NCI-H187 treated with DMSO at 0.1 percent for 48 hours (cell line): ENCODE data around the gene CCDC192.

ENCODE experiments used
- DNase-seq: peaks from one replicate; lab custom pipeline; 2025; lab: John Stamatoyannopoulos, UW

CCDC192 gene

GRCh38 chr5:127885176-127885575, 182.0 kb downstream of the CCDC192 start:
- no peak for DNase-seq

DNA sequence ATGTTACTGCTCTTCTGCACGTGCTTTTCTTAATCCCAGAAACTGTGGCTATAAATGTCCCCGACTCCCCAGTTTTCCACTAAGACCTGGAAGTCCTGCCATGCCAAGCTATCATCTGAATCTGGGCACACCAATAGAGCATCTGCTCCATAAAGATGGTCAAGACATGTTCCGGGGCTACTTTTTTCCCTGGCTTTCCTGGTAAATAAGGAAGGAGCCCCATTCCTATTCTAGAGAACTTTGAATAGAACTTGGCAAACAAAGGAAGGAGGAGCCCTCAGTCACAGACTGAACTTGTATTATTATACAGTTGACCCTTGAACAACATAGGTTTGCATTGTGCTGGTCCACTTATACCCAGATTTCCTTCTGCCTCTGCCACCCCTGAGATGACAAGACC, 182.9 kb downstream of the CCDC192 start:
- no peak for DNase-seq

- no peak for DNase-seq
Measured at GRCh38 chr5:127887282-127887681, 184.1 kb downstream of the CCDC192 start.

DNA sequence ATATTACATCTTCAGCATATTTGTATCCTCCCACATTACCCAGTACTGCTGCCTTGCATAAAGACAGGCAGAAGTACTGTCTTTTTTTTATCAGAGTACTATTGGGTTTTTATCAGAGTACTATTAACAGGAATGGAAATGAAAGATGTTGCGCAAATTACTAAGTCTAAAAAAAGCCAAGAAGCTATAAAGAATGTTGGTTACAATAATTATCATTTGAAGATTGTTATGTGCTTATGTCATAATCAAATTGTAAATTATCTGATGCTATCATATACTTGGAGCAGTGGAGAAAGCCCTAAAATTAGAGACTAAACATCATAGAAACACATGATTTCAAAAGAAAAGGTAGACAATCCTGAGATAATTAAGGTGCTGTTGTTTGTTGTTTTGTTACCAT, 188.8 kb downstream of the CCDC192 start:
- DNase-seq: no peak

DNA sequence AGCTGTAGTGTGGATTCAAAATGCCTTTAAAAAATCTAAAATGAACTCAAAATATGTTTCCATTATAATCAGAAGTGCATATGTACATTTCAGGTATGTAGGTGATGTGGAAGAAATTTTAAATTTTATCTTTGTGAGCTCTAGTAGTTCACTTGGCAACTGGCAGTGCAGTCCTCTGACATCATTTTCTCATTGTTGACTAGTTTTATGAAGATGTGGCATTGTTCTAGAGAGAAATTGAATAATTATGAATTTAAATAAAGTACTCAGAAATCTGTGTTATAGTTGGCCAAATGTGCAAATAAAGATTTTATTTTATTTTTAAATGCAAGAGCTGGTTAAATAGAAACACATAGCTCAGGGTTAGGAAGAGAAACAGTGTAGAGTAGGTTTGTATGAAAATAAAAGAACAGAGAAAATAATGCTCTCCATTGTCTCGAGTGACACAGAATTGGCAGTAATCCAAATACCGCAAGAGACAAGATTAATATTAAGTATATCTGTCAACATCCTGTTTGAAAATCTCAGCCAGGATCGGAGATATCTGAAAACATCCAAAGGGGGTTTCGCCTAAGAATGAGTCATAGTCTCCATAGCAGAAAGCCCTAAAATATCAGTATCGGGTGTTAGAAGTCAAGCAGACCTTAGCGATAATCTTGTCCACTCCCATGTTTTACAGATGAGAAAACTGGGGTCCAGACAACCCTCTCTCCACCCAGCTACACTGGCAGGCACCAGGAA, 189.4 kb downstream of the CCDC192 start:
- DNase-seq: no peak

DNA sequence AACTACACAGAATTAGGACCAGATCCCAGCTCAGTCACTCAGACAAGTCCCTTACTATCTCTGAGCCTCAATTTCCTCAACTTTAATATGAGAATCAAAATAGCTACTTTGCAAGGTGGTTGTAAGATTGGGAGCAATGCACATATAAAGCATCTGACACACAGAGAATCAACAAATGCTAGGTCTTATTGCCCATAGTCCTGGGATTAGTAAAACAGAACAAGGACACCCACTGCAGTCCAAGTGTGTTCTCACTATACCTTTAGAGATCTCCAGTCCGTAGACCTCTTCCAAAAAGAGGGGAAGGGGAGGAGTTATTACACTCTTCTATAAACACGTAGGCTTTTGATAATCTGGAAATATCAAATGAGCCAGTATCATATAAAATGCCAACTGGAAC, 190.0 kb downstream of the CCDC192 start:
- DNase-seq: no peak

GRCh38 chr5:127894461-127894860, 191.3 kb downstream of the CCDC192 start:
- DNase-seq: no peak

GRCh38 chr5:127898551-127899213, 195.5 kb downstream of the CCDC192 start:
- no peak for DNase-seq

GRCh38 chr5:127899214-127899610, 196.0 kb downstream of the CCDC192 start:
- DNase-seq: no peak

DNA sequence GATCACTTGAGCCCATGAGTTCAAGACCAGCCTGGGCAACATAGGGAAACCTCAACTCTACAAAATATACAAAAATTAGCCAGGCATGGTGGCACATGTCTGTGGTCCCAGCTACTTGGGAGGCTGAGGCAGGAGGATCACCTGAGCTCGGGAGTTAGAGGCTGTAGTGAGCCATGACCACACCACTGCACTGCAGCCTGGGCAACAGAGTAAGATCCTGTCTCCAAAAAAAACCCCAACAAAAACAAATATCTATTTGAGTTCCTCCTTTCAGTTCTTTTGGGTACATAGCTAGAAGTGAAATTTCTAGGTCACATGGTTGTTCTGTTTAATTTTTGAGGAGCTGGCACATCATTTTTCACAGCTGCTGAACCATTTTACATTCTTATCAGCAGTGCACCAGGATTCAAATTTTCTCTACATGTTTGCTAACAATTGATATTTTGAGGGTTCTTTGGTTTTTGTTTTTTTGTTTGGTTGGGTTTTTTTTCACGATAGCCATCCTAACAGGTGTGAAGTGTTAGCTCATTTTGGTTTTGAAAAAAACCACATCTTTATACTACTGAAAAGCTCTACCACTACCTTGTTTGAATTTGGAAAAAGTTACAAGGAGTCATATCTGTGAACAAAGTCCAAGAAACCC, 203.5 kb downstream of the CCDC192 start:
- DNase-seq: no peak

DNA sequence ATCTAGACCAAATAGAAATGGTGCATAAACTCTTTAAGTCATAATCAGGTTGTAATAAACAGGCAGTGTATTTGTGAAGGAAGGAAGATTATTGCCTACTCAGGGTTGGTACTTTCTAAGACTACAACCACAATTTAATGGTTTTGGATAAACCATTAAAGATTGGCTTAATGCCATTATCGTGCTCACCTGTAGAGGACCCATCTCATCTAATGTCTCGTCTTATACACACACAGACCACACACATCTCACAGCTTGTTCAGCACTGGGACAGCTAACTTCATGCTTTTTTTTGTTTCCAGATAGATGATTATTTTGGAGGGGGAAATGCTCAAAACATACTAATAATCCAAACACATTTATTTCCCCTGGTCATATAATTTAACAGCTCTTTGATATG, 204.7 kb downstream of the CCDC192 start:
- DNase-seq: no peak

GRCh38 chr5:127909066-127909465, 205.9 kb downstream of the CCDC192 start:
- no peak for DNase-seq

GRCh38 chr5:127909821-127910220, 206.6 kb downstream of the CCDC192 start:
- no peak for DNase-seq

DNA sequence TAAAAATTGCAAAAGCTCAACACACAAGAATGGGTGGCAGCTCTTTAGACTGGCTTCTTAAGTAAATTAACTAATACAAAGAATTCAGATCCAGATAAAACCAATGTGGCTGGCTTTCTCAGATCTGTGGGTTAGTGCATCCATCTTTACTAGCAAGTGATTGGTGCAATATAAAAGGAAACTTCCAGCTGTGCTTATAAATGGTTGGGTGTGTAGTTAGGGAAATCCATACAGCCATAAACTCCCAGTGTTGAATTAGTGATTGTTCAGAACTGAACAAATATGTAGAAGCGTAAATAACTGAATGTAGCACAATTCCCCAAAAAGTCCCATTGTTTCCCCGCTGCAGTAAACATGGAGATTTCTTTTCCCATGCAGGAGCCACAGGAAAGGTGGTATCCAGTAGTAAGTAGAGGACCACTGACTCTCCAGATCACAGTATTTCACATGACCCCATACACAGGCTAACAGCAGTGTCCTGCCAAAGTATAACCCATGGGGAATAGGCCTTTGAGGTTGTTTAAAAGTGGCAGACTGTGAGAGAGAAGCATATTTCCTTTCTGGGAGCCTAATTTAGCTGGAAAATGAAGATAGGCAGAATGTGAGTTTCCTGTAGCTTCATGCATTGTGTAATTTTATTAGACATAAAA, 207.2 kb downstream of the CCDC192 start:
- DNase-seq: no peak

DNA sequence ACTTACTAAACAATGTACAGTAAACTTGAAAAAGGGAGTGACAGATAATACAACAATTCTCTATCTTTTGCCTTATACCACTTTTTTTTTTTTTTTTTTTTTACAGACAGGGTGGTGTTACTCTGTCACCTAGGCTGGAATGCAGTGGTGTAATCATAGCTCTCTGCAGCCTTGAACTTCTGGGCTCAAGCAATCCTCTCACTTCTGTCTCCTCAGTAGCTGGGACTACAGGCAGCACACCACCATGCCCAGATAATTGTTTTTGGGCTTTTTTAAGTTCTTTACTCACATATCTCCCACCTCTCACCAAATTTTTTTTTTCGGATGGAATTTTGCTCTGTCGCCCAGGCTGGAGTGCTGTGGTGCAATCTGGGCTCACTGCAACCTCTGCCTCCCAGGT, 208.4 kb downstream of the CCDC192 start:
- no peak for DNase-seq

- DNase-seq: no peak
Measured at GRCh38 chr5:127912411-127912810, 209.2 kb downstream of the CCDC192 start.

DNA sequence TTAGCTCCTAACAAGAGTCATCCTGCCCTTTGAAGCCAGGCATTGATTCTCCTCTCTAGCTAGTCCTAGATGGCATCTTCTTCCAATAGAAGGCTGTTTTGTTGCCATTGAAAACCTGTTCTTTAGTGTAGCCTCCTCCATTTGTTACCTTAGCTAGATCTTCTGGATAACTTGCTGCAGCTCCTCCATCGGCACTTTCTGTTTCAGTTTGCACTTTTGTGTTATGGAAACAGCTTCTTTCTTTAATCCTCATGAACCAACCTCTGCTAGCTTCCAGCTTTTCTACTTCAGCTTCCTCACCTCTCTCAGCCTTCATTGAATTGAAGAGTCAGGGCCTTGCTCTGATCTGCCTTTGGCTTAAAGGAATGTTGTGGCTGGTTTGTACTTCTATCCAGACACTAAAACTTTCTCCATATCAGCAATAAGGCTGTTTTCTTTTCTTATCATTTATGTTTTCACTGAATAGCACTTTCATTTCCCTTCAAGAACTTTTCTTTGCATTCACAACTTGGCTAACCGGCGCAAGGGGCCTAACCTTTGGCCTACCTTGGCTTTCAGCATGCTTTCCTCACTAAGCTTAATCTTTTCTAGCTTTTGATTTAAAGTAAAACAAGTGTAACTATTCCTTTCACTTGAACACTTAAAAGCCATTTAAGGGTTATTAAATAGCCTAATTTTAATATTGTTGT, 213.8 kb downstream of the CCDC192 start:
- no peak for DNase-seq

- DNase-seq: no peak
Measured at GRCh38 chr5:127919006-127919796, 216.0 kb downstream of the CCDC192 start.

DNA sequence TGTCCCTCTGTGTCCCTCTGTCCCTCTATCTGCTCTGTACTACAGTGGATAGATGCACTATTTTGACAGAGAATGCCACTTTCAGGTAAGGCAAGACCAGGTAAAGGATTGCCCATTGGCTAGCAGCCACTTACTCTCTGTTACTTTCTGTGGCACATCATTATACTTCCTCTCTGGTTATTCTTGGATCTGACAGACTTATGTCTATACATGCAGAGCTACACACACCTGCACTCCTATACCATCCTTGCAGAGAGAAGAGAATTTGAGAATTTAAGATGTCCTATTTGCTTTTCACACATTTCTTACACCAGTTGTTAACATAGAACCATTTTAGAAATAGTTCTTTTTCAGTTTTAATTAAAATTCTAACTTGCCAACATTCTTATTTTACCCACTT, 216.6 kb downstream of the CCDC192 start:
- no peak for DNase-seq

DNA sequence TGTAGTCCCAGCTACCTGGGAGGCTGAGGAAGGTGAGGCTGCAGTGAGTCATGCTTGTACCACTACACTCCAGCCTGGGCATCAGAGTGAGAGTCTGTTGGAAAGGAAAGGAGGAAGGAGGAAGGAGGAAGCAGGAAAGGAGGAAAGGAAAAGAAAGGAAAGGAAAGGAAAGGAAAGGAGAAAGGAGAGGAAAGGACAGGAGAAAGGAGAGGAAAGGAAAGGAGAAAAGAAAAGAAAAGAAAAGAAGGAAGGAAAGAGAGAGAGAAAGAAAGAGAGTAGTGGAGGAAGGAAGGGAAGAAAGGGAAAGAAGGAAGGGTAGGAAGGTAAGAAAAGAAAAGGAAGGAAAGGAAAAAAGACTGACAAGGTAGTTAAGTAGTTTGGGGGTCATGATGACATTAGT, 217.7 kb downstream of the CCDC192 start:
- DNase-seq: no peak

DNA sequence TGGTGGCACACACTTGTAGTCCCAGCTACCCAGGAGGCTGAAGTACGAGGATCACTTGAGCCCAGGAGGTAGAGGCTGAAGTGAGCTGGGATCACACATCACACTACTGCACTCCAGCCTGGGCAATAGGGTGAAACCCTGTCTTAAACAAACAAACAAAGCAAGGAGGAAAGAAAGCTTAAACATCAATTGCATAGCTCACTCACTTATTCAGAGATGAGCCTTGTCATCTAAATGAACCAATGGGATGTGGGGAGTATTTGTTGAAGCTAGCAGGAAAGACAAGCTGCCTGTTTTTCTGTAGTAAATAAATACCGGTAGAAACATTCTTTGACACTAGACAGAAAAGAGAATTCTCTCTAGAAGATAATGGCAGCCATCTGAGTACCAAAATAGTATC, 219.4 kb downstream of the CCDC192 start:
- no peak for DNase-seq
